ENCODE results near the gene NIPAL4. TPM values are rescaled to one million over a fixed set of nuclear protein-coding genes. Genes with fewer than 3 reads are reported as not detected.
A peak's percentile ranks its signal among the peaks of the same experiment; 100 is the strongest.

NIPAL4 gene
- total RNA-seq, 2 donors from 2014 or later: 1.6 TPM; not detected in 1

- TF ChIP-seq CTCF (IDR thresholded peaks at IDR 0.05): no peak
- peak; percentile 78 for DNase-seq (ENCODE audit: low spot score)
- Histone ChIP-seq H3K4me1 (peaks cover 0 to 33% of the 10 kb centered on the region in 2 donors), H3K9me3 (no peaks in the 10 kb centered on the region), H3K27ac (no peak overlapping the region), H3K4me3 (no peak overlapping the region), H3K27me3 (no peaks in the 10 kb centered on the region), H3K36me3 (peaks cover 84% of the 10 kb centered on the region)
Measured at GRCh38 chr5:157484768-157485167, 24.8 kb downstream of the NIPAL4 start.

GRCh38 chr5:157485340-157485739 lies 25.3 kb downstream of the NIPAL4 start:
- Histone ChIP-seq H3K36me3 (peaks cover 84% of the 10 kb centered on the region), H3K4me1 (peaks cover 0 to 33% of the 10 kb centered on the region in 2 donors), H3K27ac (no peak overlapping the region), H3K27me3 (no peaks in the 10 kb centered on the region), H3K4me3 (no peak overlapping the region), H3K9me3 (no peaks in the 10 kb centered on the region)
- DNase-seq (ENCODE audit: low spot score): no peak
- no peak for TF ChIP-seq CTCF (IDR thresholded peaks at IDR 0.05)

- Histone ChIP-seq H3K27ac (no peak overlapping the region), H3K36me3 (peaks cover 83% of the 10 kb centered on the region), H3K4me3 (no peak overlapping the region), H3K4me1 (peaks cover 0 to 33% of the 10 kb centered on the region in 2 donors), H3K27me3 (no peaks in the 10 kb centered on the region), H3K9me3 (no peaks in the 10 kb centered on the region)
- DNase-seq (ENCODE audit: low spot score): no peak
- TF ChIP-seq CTCF (IDR thresholded peaks at IDR 0.05): no peak
Measured at GRCh38 chr5:157485811-157486210, 25.8 kb downstream of the NIPAL4 start.

GRCh38 chr5:157486221-157486681 lies 26.2 kb downstream of the NIPAL4 start:
- H3K4me3 ChIP-seq: no peak overlapping the region
- H3K27me3 ChIP-seq: no peaks in the 10 kb centered on the region
- no peak for DNase-seq (ENCODE audit: low spot score)
- TF ChIP-seq CTCF (IDR thresholded peaks at IDR 0.05): no peak
- H3K36me3 ChIP-seq: peaks cover 83% of the 10 kb centered on the region
- peaks cover 0 to 33% of the 10 kb centered on the region in 2 donors for H3K4me1 ChIP-seq
- H3K9me3 ChIP-seq: no peaks in the 10 kb centered on the region
- H3K27ac ChIP-seq: no peak overlapping the region

- Histone ChIP-seq H3K4me1 (peaks cover 0 to 33% of the 10 kb centered on the region in 2 donors), H3K36me3 (peaks cover 83% of the 10 kb centered on the region), H3K27ac (peak overlapping the region in 1 of 2 donors; percentile 17), H3K4me3 (no peak overlapping the region), H3K9me3 (no peaks in the 10 kb centered on the region), H3K27me3 (no peaks in the 10 kb centered on the region)
- no peak for DNase-seq (ENCODE audit: low spot score)
- no peak for TF ChIP-seq CTCF (IDR thresholded peaks at IDR 0.05)
Measured at GRCh38 chr5:157486861-157487260, 26.8 kb downstream of the NIPAL4 start.

- peaks cover 0 to 33% of the 10 kb centered on the region in 2 donors for H3K4me1 ChIP-seq
Measured at GRCh38 chr5:157487358-157487757, 27.3 kb downstream of the NIPAL4 start.

More at GRCh38 chr5:157487358-157487757, 27.3 kb downstream of the NIPAL4 start:
- Histone ChIP-seq H3K27me3 (no peaks in the 10 kb centered on the region), H3K4me3 (no peak overlapping the region), H3K9me3 (no peaks in the 10 kb centered on the region), H3K36me3 (peaks cover 84% of the 10 kb centered on the region), H3K27ac (peak overlapping the region in 1 of 2 donors; percentile 17)
- DNase-seq (ENCODE audit: low spot score): no peak
- TF ChIP-seq CTCF (IDR thresholded peaks at IDR 0.05): no peak
